ENCODE results near the gene WIPF3.

DNA sequence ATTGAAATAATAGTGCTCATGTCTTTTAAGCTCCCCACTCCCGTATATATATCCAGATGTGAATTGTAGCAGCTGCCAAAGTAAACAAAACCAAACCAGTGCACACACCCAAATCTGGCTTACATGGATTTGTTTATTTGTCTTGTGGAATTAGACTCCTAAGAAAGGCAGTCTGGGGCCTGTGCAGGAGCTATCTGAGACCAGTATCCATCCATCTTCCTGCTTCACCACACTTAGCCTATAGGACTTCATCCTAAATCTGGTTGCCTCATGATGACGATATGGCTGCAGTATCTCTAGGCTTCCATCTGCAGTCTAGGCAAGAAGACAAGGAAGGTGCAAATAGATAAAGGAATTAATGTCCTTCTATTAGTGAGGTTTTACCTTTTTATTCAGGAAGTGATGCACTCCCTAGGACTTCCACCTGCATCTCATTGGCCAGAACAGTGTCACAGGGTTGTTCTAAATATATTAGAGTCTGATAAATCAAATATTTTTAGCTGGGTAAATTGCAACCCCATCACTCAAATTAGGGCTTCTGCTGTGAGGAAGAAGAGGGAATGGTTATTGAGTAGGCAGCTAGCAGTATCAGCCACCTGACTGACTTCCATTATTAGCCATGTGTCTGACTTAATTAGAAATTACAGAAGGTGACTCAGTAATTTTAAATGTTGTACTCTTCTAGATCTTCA is 6.0 kb downstream of the WIPF3 start:
- TF ChIP-seq, protein P1, sequence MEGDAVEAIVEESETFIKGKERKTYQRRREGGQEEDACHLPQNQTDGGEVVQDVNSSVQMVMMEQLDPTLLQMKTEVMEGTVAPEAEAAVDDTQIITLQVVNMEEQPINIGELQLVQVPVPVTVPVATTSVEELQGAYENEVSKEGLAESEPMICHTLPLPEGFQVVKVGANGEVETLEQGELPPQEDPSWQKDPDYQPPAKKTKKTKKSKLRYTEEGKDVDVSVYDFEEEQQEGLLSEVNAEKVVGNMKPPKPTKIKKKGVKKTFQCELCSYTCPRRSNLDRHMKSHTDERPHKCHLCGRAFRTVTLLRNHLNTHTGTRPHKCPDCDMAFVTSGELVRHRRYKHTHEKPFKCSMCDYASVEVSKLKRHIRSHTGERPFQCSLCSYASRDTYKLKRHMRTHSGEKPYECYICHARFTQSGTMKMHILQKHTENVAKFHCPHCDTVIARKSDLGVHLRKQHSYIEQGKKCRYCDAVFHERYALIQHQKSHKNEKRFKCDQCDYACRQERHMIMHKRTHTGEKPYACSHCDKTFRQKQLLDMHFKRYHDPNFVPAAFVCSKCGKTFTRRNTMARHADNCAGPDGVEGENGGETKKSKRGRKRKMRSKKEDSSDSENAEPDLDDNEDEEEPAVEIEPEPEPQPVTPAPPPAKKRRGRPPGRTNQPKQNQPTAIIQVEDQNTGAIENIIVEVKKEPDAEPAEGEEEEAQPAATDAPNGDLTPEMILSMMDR (IDR thresholded peaks at IDR 0.05 in 8 of 11, conservative IDR thresholded peaks at IDR 0.05 in 3 of 11), result no peak
- TF ChIP-seq POLR2AphosphoS5 (IDR thresholded peaks at IDR 0.05), result no peak

Data from spleen (tissue), 7 donors.